ENCODE results near the gene ADAMTS9. TPM values are rescaled to one million over a fixed set of nuclear protein-coding genes. Genes with fewer than 3 reads are reported as not detected.

Gene ADAMTS9
- total and polyA plus RNA-seq, 12 donors = 9.7 to 102 (median 18.6) TPM

GRCh38 chr3:64681015-64681414 is 6.8 kb downstream of the ADAMTS9 start:
- H3K9me3 ChIP-seq = no peaks in the 10 kb centered on the region
- H3K27ac ChIP-seq = no peak overlapping the region
- no peak overlapping the region for H3K4me3 ChIP-seq
- H3K27me3 ChIP-seq = peaks cover 0 to 10% (median 0%) of the 10 kb centered on the region in 7 donors
- WGBS, 2 donors = 90 to 96% methylated on average over 5 of the region's 5 CpGs
- H3K4me1 ChIP-seq = peaks cover 0 to 82% (median 37%) of the 10 kb centered on the region in 9 donors
- H3K36me3 ChIP-seq = peaks cover 0 to 75% (median 10%) of the 10 kb centered on the region in 9 donors
- DNase-seq (no peak), ATAC-seq (no peak)
- TF ChIP-seq CTCF (IDR thresholded peaks at IDR 0.05) = no peak
- intact Hi-C loops (cut with DNase I) = loop anchor here in 5 of 10 donors (5.0 to 10.0 kb wide), 6 partner anchors 69 to 734 kb away; no protein-coding TSS in a partner anchor

GRCh38 chr3:64680334-64680733 is 7.5 kb downstream of the ADAMTS9 start:
- Histone ChIP-seq H3K4me1 (peaks cover 0 to 89% (median 39%) of the 10 kb centered on the region in 9 donors), H3K27me3 (peaks cover 0 to 4% (median 0%) of the 10 kb centered on the region in 7 donors), H3K27ac (no peak overlapping the region), H3K36me3 (peaks cover 0 to 76% (median 10%) of the 10 kb centered on the region in 9 donors), H3K4me3 (no peak overlapping the region), H3K9me3 (no peaks in the 10 kb centered on the region)
- TF ChIP-seq CTCF (IDR thresholded peaks at IDR 0.05) = no peak
- intact Hi-C loops (cut with DNase I) = loop anchor here in 5 of 10 donors (5.0 to 10.0 kb wide), 6 partner anchors 68 to 734 kb away; no protein-coding TSS in a partner anchor
- ATAC-seq (no peak), DNase-seq (no peak)
- 91 to 96% methylated on average over 4 of the region's 4 CpGs for WGBS, 2 donors

- no peak for DNase-seq
- peaks cover 0 to 86% (median 10%) of the 10 kb centered on the region in 9 donors for H3K36me3 ChIP-seq
- intact Hi-C loops (cut with DNase I) = no loop called here
- H3K27me3 ChIP-seq = no peaks in the 10 kb centered on the region
- H3K9me3 ChIP-seq = no peaks in the 10 kb centered on the region
- peaks cover 0 to 86% (median 34%) of the 10 kb centered on the region in 9 donors for H3K4me1 ChIP-seq
- peak overlapping the region in 1 of 10 donors; percentile 1 for H3K27ac ChIP-seq
- no peak for TF ChIP-seq CTCF (IDR thresholded peaks at IDR 0.05)
- no peak overlapping the region for H3K4me3 ChIP-seq
- 64 to 73% methylated on average over 2 of the region's 2 CpGs for WGBS, 2 donors
- no peak for ATAC-seq
Measured at GRCh38 chr3:64677961-64678716, 9.7 kb downstream of the ADAMTS9 start.

- H3K27ac ChIP-seq = peak overlapping the region in 1 of 10 donors; percentile 59
- 53 to 54% methylated on average over 2 of the region's 2 CpGs for WGBS, 2 donors
- H3K4me1 ChIP-seq = peaks cover 0 to 84% (median 29%) of the 10 kb centered on the region in 9 donors
- ATAC-seq (peak in 1 of 8 donors; percentile 26), DNase-seq (no peak)
- H3K36me3 ChIP-seq = peaks cover 0 to 90% (median 10%) of the 10 kb centered on the region in 9 donors
- no peaks in the 10 kb centered on the region for H3K27me3 ChIP-seq
- H3K9me3 ChIP-seq = no peaks in the 10 kb centered on the region
- intact Hi-C loops (cut with DNase I) = no loop called here
- H3K4me3 ChIP-seq = peak overlapping the region in 1 of 10 donors; percentile 0
- TF ChIP-seq CTCF (IDR thresholded peaks at IDR 0.05) = no peak
Measured at GRCh38 chr3:64676831-64677230, 11.0 kb downstream of the ADAMTS9 start.
